HepG2 (cell line): ENCODE results near the gene ASCL2.

Experiments used
- ATF3 ChIP-seq: sonication (generic); formaldehyde crosslinking; IDR thresholded peaks from 2 replicates; pipeline ENCODE4 v1.4.0; 2020; ENCODE audit warnings: missing genetic modification reagents
- CTCF ChIP-seq: sonication (generic); formaldehyde crosslinking; IDR thresholded peaks from 2 replicates; pipeline ENCODE4 v1.5.0; 2020; ENCODE audit warnings: mild to moderate bottlenecking, missing genetic modification reagents, moderate library complexity
- HDAC6 ChIP-seq: fragments of 200-600 bp; sonication (generic); IDR thresholded peaks from 2 replicates; pipeline ENCODE4 v1.7.0; 2017; ENCODE audit warnings: mild to moderate bottlenecking, antibody characterized with exemption, low read length, low read depth
- KDM1A ChIP-seq: IDR thresholded peaks from 2 replicates; pipeline ENCODE4 v1.6.1; 2016; ENCODE audit warnings: missing compliant biosample characterization
- MAFK ChIP-seq, 2 experiments: IDR thresholded peaks in 1 of 2; conservative IDR thresholded peaks in 1 of 2; 2 replicates each; pipeline ENCODE4 v1.6.1; 2011; ENCODE audit warnings: improper control_type of control experiment in 2 of 2, low read length in 2 of 2

GRCh38 chr11:2237457-2238238, 32.7 kb downstream of the ASCL2 start:
- no peak for TF ChIP-seq HDAC6
- no peak for TF ChIP-seq ATF3
- no peak for TF ChIP-seq KDM1A (CRISPR knock-in tag)
- no peak for TF ChIP-seq CTCF (CRISPR knock-in tag)
- no peak for TF ChIP-seq MAFK (conservative IDR thresholded peaks at IDR 0.05 in 1 of 2, IDR thresholded peaks at IDR 0.05 in 1 of 2; ENCODE audit: low read length in 2 of 2)
